Heart right ventricle (tissue), 16 donors: ENCODE data around the gene ENTREP1. TPM values are rescaled to one million over a fixed set of nuclear protein-coding genes. Genes with fewer than 3 reads are reported as not detected.

Experiments
- ATAC-seq, 8 donors: fragments of 200-7000 bp; cut with Tn5 transposase; one replicate each; pipeline ENCODE4 v1.9.1; 2020; ENCODE audit warnings: mild to moderate bottlenecking in 8 of 8, moderate library complexity in 8 of 8, moderate number of reproducible peaks in 1 of 8
- DNase-seq, 2 donors: peaks; one replicate each; pipeline ENCODE4 v3.0.0-alpha.2; 2020
- H3K27ac ChIP-seq, 10 donors: fragments of 200-600 bp; sonication (generic) in 2 of 10; one replicate each; pipeline versions ENCODE4 v1.5.0 to v1.8.0; 2020 to 2022; ENCODE audit warnings: mild to moderate bottlenecking in 3 of 10
- H3K27me3 ChIP-seq, 7 donors: fragments of 200-600 bp; one replicate each; pipeline ENCODE4 v1.8.0; 2021 to 2022; ENCODE audit warnings: mild to moderate bottlenecking in 2 of 7
- H3K36me3 ChIP-seq, 9 donors: fragments of 200-600 bp; sonication (generic) in 1 of 9; one replicate each; pipeline versions ENCODE4 v1.5.0 to v1.8.0; 2020 to 2022; ENCODE audit warnings: mild to moderate bottlenecking in 2 of 9
- H3K4me1 ChIP-seq, 9 donors: fragments of 200-600 bp; sonication (generic) in 1 of 9; one replicate each; pipeline versions ENCODE4 v1.5.0 to v1.8.0; 2020 to 2022; ENCODE audit warnings: mild to moderate bottlenecking in 4 of 9
- H3K4me3 ChIP-seq, 10 donors: fragments of 200-600 bp; sonication (generic) in 2 of 10; one replicate each; pipeline versions ENCODE4 v1.5.0 to v1.8.0; 2020 to 2022; ENCODE audit warnings: mild to moderate bottlenecking in 7 of 10, moderate library complexity in 2 of 10
- H3K9me3 ChIP-seq, 11 donors: fragments of 200-600 bp in 10 of 11; sonication (generic) in 2 of 11; one replicate each; pipeline versions ENCODE4 v1.5.0 to v1.8.0; 2013 to 2022; ENCODE audit warnings: mild to moderate bottlenecking in 2 of 11, control low read depth in 1 of 11, moderate library complexity in 1 of 11
- WGBS, 2 donors: extraction: QIAGEN DNeasy Blood & Tissue Kit; methylation state at CpG; one replicate each; pipeline ENCODE4 v1.1.7; 2013; ENCODE audit warnings: inconsistent platforms in 1 of 2; 5-methylcytosine and 5-hydroxymethylcytosine counted together
- intact Hi-C, 10 donors: fragments of 100-400 bp; cut with DNase I; formaldehyde crosslinking; loops; one replicate each; pipeline versions ENCODE4 v1.11.1 to v1.14.2; 2022
- polyA plus RNA-seq, 2 donors: library from polyadenylated mRNA; stranded (reverse); fragments of 200-250 nt; gene quantifications; one replicate each; pipeline ENCODE4 v1.2.3, GENCODE V29; 2013
- total RNA-seq, 10 donors: library from RNA; stranded (reverse); fragmentation: NEBNext Ultra II Directional in 3 of 10; extraction: Animal tissue kit (Norgen Biotek cat#: 25700) in 3 of 10; gene quantifications; one replicate each; pipeline versions ENCODE4 v1.2.1 to v1.2.4, GENCODE V29; 2021 to 2023
- TF ChIP-seq, protein P1 (sequence below), 9 donors: fragments of 200-600 bp; sonication (generic) in 2 of 9; IDR thresholded peaks; one replicate each; pipeline versions ENCODE4 v1.5.0 to v1.8.0; 2021 to 2022; ENCODE audit warnings: antibody characterized with exemption in 9 of 9, mild to moderate bottlenecking in 5 of 9, moderate library complexity in 1 of 9
- donor health status: Arrhythmogenic right ventricular cardiomyopathy.
- donor health status: ischemic (EF 13 %, LVEDD 7.1; RV severe dilation, severe dysfunction).
- donor health status: healthy with polysubstance abuse.
- donor health status: DM: no; HTN: yes; CAD: no.
- donor health status: DM: no; HTN: no; CAD: no.
- donor health status: ischemic (EF 25% LVEDD 6.9; RV normal size, moderate dysfunction).
- donor health status: ischemic (EF 25% LVEDD 5.7; RV mildly dilated, moderate dysfunction).
- donor health status: healthy.
- donor health status: DM: yes; HTN: yes; CAD: no.
- donor health status: Ischemic cardiomyopathy.
- donor health status: ischemic (EF 35%, LVEDD 5.7; RV mildly dilated, moderate dysfunction).
- donor health status: nonischemic (EF 11% LVEDD 7.7; RV severe dilation, severe dysfunction).
- donor health status: DM: yes; HTN: yes; CAD: no.
- donor health status: PGD.
- donor health status: ischemic (EF 29% LVEDD 5.4; RV normal size, mild dysfunction).
- donor health status: nonischemic (EF 23%, LVEDD 6.1; RV moderate dilation, normal function).

ENTREP1 gene
- total and polyA plus RNA-seq, 12 donors, result 12.3 to 40.5 (median 26.6) TPM

DNA sequence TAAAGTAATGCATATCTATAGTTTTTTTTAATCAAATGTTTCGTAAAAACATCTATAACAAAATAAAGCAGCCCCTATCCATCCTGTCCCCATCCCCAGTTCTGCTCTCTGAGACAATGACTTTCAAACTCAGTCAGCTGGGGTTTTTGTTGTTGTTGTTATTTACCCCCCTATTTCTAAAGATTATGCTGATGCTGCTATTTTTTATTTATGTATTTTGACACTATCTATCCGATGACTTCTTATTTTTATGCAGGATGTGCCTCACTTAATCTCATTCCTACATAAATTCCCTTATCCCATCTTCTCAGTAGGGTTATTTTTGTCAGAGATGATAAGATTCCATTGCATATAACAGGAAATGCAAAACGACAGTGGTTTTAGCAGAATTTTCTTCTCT is 45.3 kb upstream of the ENTREP1 start:
- intact Hi-C loops, result no loop called here
- TF ChIP-seq, protein P1, sequence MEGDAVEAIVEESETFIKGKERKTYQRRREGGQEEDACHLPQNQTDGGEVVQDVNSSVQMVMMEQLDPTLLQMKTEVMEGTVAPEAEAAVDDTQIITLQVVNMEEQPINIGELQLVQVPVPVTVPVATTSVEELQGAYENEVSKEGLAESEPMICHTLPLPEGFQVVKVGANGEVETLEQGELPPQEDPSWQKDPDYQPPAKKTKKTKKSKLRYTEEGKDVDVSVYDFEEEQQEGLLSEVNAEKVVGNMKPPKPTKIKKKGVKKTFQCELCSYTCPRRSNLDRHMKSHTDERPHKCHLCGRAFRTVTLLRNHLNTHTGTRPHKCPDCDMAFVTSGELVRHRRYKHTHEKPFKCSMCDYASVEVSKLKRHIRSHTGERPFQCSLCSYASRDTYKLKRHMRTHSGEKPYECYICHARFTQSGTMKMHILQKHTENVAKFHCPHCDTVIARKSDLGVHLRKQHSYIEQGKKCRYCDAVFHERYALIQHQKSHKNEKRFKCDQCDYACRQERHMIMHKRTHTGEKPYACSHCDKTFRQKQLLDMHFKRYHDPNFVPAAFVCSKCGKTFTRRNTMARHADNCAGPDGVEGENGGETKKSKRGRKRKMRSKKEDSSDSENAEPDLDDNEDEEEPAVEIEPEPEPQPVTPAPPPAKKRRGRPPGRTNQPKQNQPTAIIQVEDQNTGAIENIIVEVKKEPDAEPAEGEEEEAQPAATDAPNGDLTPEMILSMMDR (IDR thresholded peaks at IDR 0.05), result no peak
- Histone ChIP-seq H3K27ac (no peak overlapping the region), H3K9me3 (peaks cover 0 to 12% (median 0%) of the 10 kb centered on the region in 11 donors), H3K36me3 (no peaks in the 10 kb centered on the region), H3K27me3 (no peaks in the 10 kb centered on the region), H3K4me3 (no peak overlapping the region), H3K4me1 (peaks cover 0 to 8% (median 0%) of the 10 kb centered on the region in 9 donors)
- DNase-seq (no peak), ATAC-seq (no peak)
- WGBS, 2 donors, result 27 to 49% methylated on average over 3 of the region's 3 CpGs

DNA sequence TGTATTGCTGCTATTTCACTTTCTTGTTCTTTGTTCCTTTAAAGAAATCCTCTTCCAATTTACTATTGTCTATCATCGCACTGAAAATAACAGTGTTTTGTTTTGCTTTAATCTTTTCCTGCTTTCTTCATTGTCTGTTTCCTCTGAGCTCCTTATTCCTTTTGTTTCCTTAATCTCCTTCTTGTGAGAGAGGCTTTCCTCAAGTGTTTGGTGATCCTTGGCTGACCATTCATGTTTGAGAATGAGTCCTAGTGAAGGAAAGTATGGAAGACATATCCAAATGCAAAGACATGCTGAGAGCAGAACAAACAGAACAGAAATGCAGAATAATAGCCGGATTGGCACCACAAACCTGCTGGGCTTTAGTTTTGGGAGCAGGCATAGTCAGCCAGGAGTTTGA is 42.0 kb upstream of the ENTREP1 start:
- Histone ChIP-seq H3K4me3 (no peak overlapping the region), H3K4me1 (peaks cover 0 to 4% (median 0%) of the 10 kb centered on the region in 9 donors), H3K27ac (no peak overlapping the region), H3K36me3 (no peaks in the 10 kb centered on the region), H3K27me3 (no peaks in the 10 kb centered on the region), H3K9me3 (peaks cover 0 to 8% (median 0%) of the 10 kb centered on the region in 11 donors)
- ATAC-seq, result no peak
- WGBS, 2 donors, result 74 to 90% methylated on average over 2 of the region's 2 CpGs
- TF ChIP-seq, protein P1 (IDR thresholded peaks at IDR 0.05), result no peak
- no peak for DNase-seq
- intact Hi-C loops, result no loop called here

DNA sequence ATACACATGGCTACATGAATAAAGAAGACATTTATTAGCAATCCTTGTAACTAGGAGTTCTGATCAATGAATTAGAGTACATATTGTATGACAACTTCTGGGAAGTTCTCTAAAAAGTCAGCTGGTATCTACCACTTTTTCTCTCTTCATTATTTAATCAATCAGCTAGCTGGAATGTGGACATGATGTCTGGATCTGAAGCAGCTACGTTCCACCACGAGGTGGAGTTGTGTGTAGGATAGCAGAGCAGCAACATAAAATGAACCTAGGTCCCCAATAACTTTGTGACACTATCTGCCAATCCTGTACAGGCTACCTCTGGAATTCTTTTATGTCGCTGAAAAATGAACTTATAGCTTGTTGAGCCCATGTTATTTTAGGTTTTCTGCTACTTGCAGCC is 32.9 kb upstream of the ENTREP1 start:
- TF ChIP-seq, protein P1 (IDR thresholded peaks at IDR 0.05), result no peak
- Histone ChIP-seq H3K36me3 (no peaks in the 10 kb centered on the region), H3K4me1 (peaks cover 4 to 13% (median 9%) of the 10 kb centered on the region in 9 donors), H3K4me3 (no peak overlapping the region), H3K27ac (no peak overlapping the region), H3K9me3 (peaks cover 0 to 16% (median 0%) of the 10 kb centered on the region in 11 donors), H3K27me3 (no peaks in the 10 kb centered on the region)
- DNase-seq (no peak), ATAC-seq (no peak)
- intact Hi-C loops, result no loop called here
- 87 to 91% methylated on average over 3 of the region's 3 CpGs for WGBS, 2 donors

DNA sequence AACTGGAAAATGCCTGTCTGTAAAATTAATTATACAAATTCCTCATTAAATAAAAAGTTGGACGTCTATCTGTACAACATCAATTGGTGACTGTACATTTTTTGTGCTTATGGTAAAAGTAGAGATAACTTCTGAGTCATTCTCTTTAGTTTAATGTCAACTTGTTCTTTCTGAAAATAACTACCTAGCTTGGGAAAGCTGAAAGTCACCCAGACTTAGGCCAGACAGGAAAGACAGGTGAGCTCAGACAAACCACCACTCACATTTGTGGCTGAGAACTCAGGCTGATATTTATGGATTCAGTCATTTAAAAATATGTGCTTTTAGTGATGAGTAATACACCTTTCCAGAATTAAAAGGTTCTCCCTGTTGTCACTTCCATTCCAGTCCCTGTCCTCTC is 31.9 kb upstream of the ENTREP1 start:
- Histone ChIP-seq H3K27me3 (no peaks in the 10 kb centered on the region), H3K9me3 (peaks cover 0 to 16% (median 0%) of the 10 kb centered on the region in 11 donors), H3K36me3 (no peaks in the 10 kb centered on the region), H3K4me1 (peaks cover 4 to 21% (median 10%) of the 10 kb centered on the region in 9 donors), H3K4me3 (no peak overlapping the region), H3K27ac (no peak overlapping the region)
- TF ChIP-seq, protein P1 (IDR thresholded peaks at IDR 0.05), result no peak
- WGBS, 2 donors, result 55 to 61% methylated on average over 1 of the region's 1 CpG
- ATAC-seq (no peak), DNase-seq (no peak)
- intact Hi-C loops, result no loop called here
